ENCODE data around the gene CHST11.

DNA sequence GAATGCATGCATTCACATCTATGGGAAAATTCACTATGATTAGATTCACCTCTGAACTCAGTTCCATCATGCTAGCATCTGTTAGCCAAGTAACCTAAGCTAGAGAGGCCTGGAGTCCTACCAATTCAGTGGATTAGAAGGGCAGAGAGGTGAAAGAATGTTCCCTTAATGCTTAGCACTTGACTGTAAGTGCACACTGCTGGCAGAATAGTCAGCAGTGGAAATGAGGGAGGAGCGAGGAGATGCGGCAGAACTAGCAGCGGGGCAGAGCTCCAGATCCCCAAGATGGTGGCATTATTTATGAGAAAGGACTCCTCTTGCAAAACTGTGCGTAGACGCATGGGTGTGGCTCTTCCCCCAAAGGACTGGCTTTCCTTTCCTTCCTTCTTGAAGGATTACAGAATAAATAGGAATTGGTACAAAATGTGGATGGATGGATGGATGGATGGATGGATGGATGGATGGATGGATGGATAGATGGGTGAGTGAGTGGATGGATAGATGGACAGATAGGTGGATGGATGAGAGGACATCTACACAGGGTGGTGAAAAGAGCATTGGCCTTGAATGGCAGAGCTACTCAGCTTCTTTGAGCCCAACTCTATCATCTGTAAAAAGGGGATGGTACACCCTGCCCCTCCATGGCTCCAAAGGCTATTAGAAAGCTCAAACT lies 227.2 kb downstream of the CHST11 start:
- TF ChIP-seq CHCHD3 (CRISPR knock-in tag; IDR thresholded peaks at IDR 0.05) (no peak), ELF4 (CRISPR knock-in tag; IDR thresholded peaks at IDR 0.05) (no peak), TAF1 (IDR thresholded peaks at IDR 0.05; ENCODE audit: control insufficient read depth, extremely low read depth, insufficient read depth, low read length, severe bottlenecking) (no peak), PHF21A (IDR thresholded peaks at IDR 0.05; ENCODE audit: borderline replicate concordance, low read depth) (no peak), ZC3H4 (CRISPR knock-in tag; IDR thresholded peaks at IDR 0.05; ENCODE audit: borderline replicate concordance) (no peak), PURB (CRISPR knock-in tag; IDR thresholded peaks at IDR 0.05; ENCODE audit: low read depth) (no peak)
- TF ChIP-seq, protein P1, sequence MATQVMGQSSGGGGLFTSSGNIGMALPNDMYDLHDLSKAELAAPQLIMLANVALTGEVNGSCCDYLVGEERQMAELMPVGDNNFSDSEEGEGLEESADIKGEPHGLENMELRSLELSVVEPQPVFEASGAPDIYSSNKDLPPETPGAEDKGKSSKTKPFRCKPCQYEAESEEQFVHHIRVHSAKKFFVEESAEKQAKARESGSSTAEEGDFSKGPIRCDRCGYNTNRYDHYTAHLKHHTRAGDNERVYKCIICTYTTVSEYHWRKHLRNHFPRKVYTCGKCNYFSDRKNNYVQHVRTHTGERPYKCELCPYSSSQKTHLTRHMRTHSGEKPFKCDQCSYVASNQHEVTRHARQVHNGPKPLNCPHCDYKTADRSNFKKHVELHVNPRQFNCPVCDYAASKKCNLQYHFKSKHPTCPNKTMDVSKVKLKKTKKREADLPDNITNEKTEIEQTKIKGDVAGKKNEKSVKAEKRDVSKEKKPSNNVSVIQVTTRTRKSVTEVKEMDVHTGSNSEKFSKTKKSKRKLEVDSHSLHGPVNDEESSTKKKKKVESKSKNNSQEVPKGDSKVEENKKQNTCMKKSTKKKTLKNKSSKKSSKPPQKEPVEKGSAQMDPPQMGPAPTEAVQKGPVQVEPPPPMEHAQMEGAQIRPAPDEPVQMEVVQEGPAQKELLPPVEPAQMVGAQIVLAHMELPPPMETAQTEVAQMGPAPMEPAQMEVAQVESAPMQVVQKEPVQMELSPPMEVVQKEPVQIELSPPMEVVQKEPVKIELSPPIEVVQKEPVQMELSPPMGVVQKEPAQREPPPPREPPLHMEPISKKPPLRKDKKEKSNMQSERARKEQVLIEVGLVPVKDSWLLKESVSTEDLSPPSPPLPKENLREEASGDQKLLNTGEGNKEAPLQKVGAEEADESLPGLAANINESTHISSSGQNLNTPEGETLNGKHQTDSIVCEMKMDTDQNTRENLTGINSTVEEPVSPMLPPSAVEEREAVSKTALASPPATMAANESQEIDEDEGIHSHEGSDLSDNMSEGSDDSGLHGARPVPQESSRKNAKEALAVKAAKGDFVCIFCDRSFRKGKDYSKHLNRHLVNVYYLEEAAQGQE (IDR thresholded peaks at IDR 0.05; ENCODE audit: borderline replicate concordance): no peak
- TF ChIP-seq, protein P1 (CRISPR knock-in tag; IDR thresholded peaks at IDR 0.05; ENCODE audit: low read depth): no peak
- TF ChIP-seq, protein P2, sequence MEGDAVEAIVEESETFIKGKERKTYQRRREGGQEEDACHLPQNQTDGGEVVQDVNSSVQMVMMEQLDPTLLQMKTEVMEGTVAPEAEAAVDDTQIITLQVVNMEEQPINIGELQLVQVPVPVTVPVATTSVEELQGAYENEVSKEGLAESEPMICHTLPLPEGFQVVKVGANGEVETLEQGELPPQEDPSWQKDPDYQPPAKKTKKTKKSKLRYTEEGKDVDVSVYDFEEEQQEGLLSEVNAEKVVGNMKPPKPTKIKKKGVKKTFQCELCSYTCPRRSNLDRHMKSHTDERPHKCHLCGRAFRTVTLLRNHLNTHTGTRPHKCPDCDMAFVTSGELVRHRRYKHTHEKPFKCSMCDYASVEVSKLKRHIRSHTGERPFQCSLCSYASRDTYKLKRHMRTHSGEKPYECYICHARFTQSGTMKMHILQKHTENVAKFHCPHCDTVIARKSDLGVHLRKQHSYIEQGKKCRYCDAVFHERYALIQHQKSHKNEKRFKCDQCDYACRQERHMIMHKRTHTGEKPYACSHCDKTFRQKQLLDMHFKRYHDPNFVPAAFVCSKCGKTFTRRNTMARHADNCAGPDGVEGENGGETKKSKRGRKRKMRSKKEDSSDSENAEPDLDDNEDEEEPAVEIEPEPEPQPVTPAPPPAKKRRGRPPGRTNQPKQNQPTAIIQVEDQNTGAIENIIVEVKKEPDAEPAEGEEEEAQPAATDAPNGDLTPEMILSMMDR (IDR thresholded peaks at IDR 0.05 in 2 of 3, conservative IDR thresholded peaks at IDR 0.05 in 1 of 3; ENCODE audit: insufficient read depth in 2 of 3, low read depth in 1 of 3, low read length in 3 of 3): no peak
